Suprapubic skin (tissue), 4 donors: Measurements from ENCODE around the gene PIAS4.

Source experiments
- POLR2A ChIP-seq, 2 donors: fragments of 450-650 bp; IDR thresholded peaks; one replicate each; pipeline ENCODE4 v1.6.1; 2017; ENCODE audit warnings: antibody characterized with exemption in 2 of 2, mild to moderate bottlenecking in 2 of 2, moderate library complexity in 2 of 2
- POLR2AphosphoS5 ChIP-seq, 3 donors: sonication (generic); formaldehyde crosslinking; IDR thresholded peaks; one replicate each; pipeline ENCODE4 v1.6.1; 2017; ENCODE audit warnings: antibody characterized with exemption in 3 of 3
- TF ChIP-seq, protein P1 (sequence below), 2 donors: fragments of 200-600 bp in 1 of 2; fragments of 450-650 bp in 1 of 2; sonication (generic) in 1 of 2; IDR thresholded peaks; one replicate each; pipeline ENCODE4 v1.5.1; 2016 to 2019; ENCODE audit warnings: antibody characterized with exemption in 2 of 2, mild to moderate bottlenecking in 1 of 2, moderate library complexity in 1 of 2

GRCh38 chr19:3976495-3977241, 30.9 kb upstream of the PIAS4 start:
- TF ChIP-seq, protein P1, sequence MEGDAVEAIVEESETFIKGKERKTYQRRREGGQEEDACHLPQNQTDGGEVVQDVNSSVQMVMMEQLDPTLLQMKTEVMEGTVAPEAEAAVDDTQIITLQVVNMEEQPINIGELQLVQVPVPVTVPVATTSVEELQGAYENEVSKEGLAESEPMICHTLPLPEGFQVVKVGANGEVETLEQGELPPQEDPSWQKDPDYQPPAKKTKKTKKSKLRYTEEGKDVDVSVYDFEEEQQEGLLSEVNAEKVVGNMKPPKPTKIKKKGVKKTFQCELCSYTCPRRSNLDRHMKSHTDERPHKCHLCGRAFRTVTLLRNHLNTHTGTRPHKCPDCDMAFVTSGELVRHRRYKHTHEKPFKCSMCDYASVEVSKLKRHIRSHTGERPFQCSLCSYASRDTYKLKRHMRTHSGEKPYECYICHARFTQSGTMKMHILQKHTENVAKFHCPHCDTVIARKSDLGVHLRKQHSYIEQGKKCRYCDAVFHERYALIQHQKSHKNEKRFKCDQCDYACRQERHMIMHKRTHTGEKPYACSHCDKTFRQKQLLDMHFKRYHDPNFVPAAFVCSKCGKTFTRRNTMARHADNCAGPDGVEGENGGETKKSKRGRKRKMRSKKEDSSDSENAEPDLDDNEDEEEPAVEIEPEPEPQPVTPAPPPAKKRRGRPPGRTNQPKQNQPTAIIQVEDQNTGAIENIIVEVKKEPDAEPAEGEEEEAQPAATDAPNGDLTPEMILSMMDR (IDR thresholded peaks at IDR 0.05): no peak
- TF ChIP-seq POLR2A (IDR thresholded peaks at IDR 0.05) (no peak), POLR2AphosphoS5 (IDR thresholded peaks at IDR 0.05) (no peak)
